Breast epithelium (tissue), 3 donors: Measurements from ENCODE around the gene SLCO6A1.

Experiments
- POLR2A ChIP-seq: fragments of 450-650 bp; IDR thresholded peaks from one replicate; pipeline ENCODE4 v1.6.1; 2016; ENCODE audit warnings: antibody characterized with exemption, mild to moderate bottlenecking, moderate library complexity
- POLR2AphosphoS5 ChIP-seq, 3 donors: sonication (generic); formaldehyde crosslinking; IDR thresholded peaks; one replicate each; pipeline ENCODE4 v1.6.1; 2017; ENCODE audit warnings: antibody characterized with exemption in 3 of 3

DNA sequence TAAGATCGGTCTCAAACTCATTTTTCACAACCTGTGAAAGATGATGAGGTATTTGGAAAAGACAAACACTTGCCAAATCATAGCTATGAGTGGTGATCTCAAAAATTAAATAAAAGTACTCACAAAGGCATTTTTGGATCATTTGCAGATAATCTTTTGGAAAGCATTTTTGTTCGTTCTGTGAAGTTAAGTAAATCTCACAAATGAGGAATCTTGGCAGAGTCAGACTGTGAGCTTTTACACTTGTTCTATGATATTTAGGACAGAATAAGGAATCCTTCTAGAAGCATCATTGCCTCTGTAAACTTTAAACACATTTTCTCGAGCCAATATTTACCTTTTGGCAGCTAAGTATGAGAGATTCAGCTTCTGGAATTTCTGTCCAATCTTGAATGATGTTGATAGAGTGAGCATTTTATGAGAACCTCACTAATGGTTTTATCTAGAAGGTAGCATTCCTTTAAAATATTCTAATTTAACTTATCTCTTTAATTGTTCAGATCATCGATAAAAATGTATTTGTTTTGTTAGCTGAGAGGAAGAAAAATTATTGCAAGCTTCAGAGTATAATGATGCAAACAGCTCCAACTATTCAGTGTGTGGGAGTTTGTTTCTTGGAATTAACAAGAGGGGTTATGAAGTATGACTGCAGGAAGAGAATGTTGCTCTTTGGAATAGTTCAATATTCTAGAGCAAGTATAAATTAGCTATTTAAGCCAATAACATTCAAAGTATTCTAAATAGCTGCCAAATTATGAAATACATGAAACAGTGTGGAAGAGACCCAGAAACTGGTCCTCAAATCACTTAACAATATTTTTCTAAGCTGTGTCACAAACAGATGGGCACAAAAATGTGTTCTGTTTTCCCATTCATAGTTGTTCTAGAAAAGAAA is 48.6 kb upstream of the SLCO6A1 start:
- TF ChIP-seq POLR2A (no peak), POLR2AphosphoS5 (IDR thresholded peaks at IDR 0.05) (no peak)
